Measurements from ENCODE around the gene PRRX2.

DNA sequence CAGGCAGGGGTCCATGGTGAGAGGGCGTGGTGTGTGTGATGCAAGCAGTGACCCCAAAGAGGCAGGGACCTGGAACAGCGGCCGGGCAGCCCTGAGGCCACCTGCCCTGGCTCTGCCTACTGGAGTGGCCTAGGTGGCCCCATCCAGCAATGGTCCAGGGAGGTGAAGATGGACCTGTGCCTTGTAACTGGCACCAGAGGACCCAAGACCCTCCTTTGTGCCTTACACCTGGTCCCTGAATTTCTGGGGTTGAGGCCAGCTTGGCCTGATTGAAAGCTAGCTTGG lies 44.7 kb downstream of the PRRX2 start:
- TF ChIP-seq CTCF (IDR thresholded peaks at IDR 0.05) = no peak
- TF ChIP-seq POLR2A (IDR thresholded peaks at IDR 0.05) = no peak
